Endothelial cell (in vitro differentiated cells): Measurements from ENCODE around the gene MYO7A. TPM values are rescaled to one million over a fixed set of nuclear protein-coding genes. Genes with fewer than 3 reads are reported as not detected.

Source experiments
- DNase-seq: peaks from one replicate; pipeline ENCODE4 v3.0.0; 2021; ENCODE audit warnings: low spot score
- H3K27ac Mint-ChIP-seq: one replicate; pipeline ENCODE4 v1.8.0; 2021; ENCODE audit warnings: mixed read lengths, inconsistent platforms; ENCODE audit not compliant: unreplicated experiment
- H3K27me3 Mint-ChIP-seq: one replicate; pipeline ENCODE4 v1.8.0; 2021; ENCODE audit warnings: mild to moderate bottlenecking, moderate library complexity, mixed read lengths, inconsistent platforms; ENCODE audit not compliant: unreplicated experiment
- H3K36me3 Mint-ChIP-seq: one replicate; pipeline ENCODE4 v1.8.0; 2021; ENCODE audit warnings: mild to moderate bottlenecking, low read depth, mixed read lengths, inconsistent platforms; ENCODE audit not compliant: unreplicated experiment
- H3K4me1 Mint-ChIP-seq: one replicate; pipeline ENCODE4 v1.8.0; 2021; ENCODE audit warnings: mild to moderate bottlenecking, mixed read lengths, inconsistent platforms; ENCODE audit not compliant: unreplicated experiment
- H3K4me3 Mint-ChIP-seq: one replicate; pipeline ENCODE4 v1.8.0; 2021; ENCODE audit warnings: mild to moderate bottlenecking, mixed read lengths, inconsistent platforms; ENCODE audit not compliant: unreplicated experiment
- H3K9me3 Mint-ChIP-seq: one replicate; pipeline ENCODE4 v1.8.0; 2021; ENCODE audit warnings: mixed read lengths, inconsistent platforms; ENCODE audit not compliant: unreplicated experiment
- CTCF ChIP-seq: fragments of 200-600 bp; sonication (generic); IDR thresholded peaks from one replicate; pipeline ENCODE4 v1.5.0; 2021; ENCODE audit warnings: antibody characterized with exemption; ENCODE audit not compliant: unreplicated experiment
- total RNA-seq: library from RNA; stranded (reverse); fragmentation: NEBNext Ultra II Directional; extraction: Animal tissue kit (Norgen Biotek cat#: 25700); gene quantifications from one replicate; pipeline ENCODE4 v1.2.1, GENCODE V29; 2021; ENCODE audit not compliant: unreplicated experiment

MYO7A gene
- total RNA-seq, 1 donor from 2014 or later, result 18.3 TPM

- Mint-ChIP-seq H3K9me3 (no peaks in the 10 kb centered on the region), H3K4me1 (no peaks in the 10 kb centered on the region), H3K36me3 (peaks cover 5% of the 10 kb centered on the region), H3K4me3 (no peak overlapping the region), H3K27ac (no peak overlapping the region), H3K27me3 (peaks cover 20% of the 10 kb centered on the region)
- DNase-seq, result no peak
- no peak for TF ChIP-seq CTCF
These were observed 32.0 kb downstream of the MYO7A start for GRCh38 chr11:77159937-77160495.

GRCh38 chr11:77163271-77163670 is 35.2 kb downstream of the MYO7A start:
- no peak overlapping the region for H3K4me3 Mint-ChIP-seq
- peaks cover 4% of the 10 kb centered on the region for H3K36me3 Mint-ChIP-seq
- H3K27ac Mint-ChIP-seq, result no peak overlapping the region
- TF ChIP-seq CTCF, result no peak
- DNase-seq, result no peak
- H3K9me3 Mint-ChIP-seq, result no peaks in the 10 kb centered on the region
- H3K27me3 Mint-ChIP-seq, result peaks cover 13% of the 10 kb centered on the region
- H3K4me1 Mint-ChIP-seq, result peaks cover 16% of the 10 kb centered on the region

- TF ChIP-seq CTCF, result no peak
- Mint-ChIP-seq H3K9me3 (no peaks in the 10 kb centered on the region), H3K36me3 (peaks cover 4% of the 10 kb centered on the region), H3K4me1 (peaks cover 19% of the 10 kb centered on the region), H3K4me3 (no peak overlapping the region), H3K27me3 (peaks cover 8% of the 10 kb centered on the region), H3K27ac (no peak overlapping the region)
- DNase-seq, result no peak
These were observed 37.0 kb downstream of the MYO7A start for GRCh38 chr11:77165066-77165465.

GRCh38 chr11:77166021-77166420 is 38.0 kb downstream of the MYO7A start:
- no peak for DNase-seq
- no peak for TF ChIP-seq CTCF
- H3K27me3 Mint-ChIP-seq, result peaks cover 4% of the 10 kb centered on the region
- no peak overlapping the region for H3K4me3 Mint-ChIP-seq
- H3K4me1 Mint-ChIP-seq, result peaks cover 28% of the 10 kb centered on the region
- H3K9me3 Mint-ChIP-seq, result no peaks in the 10 kb centered on the region
- H3K27ac Mint-ChIP-seq, result no peak overlapping the region
- peaks cover 4% of the 10 kb centered on the region for H3K36me3 Mint-ChIP-seq

GRCh38 chr11:77167111-77167626 is 39.1 kb downstream of the MYO7A start:
- Mint-ChIP-seq H3K4me3 (no peak overlapping the region), H3K36me3 (peaks cover 4% of the 10 kb centered on the region), H3K27ac (no peak overlapping the region)

More at GRCh38 chr11:77167111-77167626, 39.1 kb downstream of the MYO7A start:
- Mint-ChIP-seq H3K27me3 (peaks cover 4% of the 10 kb centered on the region), H3K9me3 (no peaks in the 10 kb centered on the region), H3K4me1 (peaks cover 37% of the 10 kb centered on the region)
- no peak for TF ChIP-seq CTCF
- DNase-seq, result no peak
